ENCODE results near the gene TIGD1. TPM values are rescaled to one million over a fixed set of nuclear protein-coding genes. Genes with fewer than 3 reads are reported as not detected.

TIGD1 gene
- total RNA-seq, 4 donors from 2014 or later, result 2.4 to 5.3 (median 4.2) TPM

- 83 to 84% methylated on average over 5 of the region's 5 CpGs for WGBS, 2 donors
- Histone ChIP-seq H3K36me3 (no peaks in the 10 kb centered on the region), H3K4me3 (no peak overlapping the region), H3K27me3 (peaks cover 0 to 5% of the 10 kb centered on the region in 2 donors), H3K4me1 (no peaks in the 10 kb centered on the region), H3K27ac (no peak overlapping the region), H3K9me3 (no peaks in the 10 kb centered on the region)
- TF ChIP-seq CTCF (IDR thresholded peaks at IDR 0.05), result no peak
- TF ChIP-seq EP300 (IDR thresholded peaks at IDR 0.05), result no peak
- TF ChIP-seq POLR2A (IDR thresholded peaks at IDR 0.05), result no peak
- DNase-seq (ENCODE audit: low spot score in 2 of 2), result no peak
Observed at GRCh38 chr2:232513353-232513752, 37.0 kb downstream of the TIGD1 start.

GRCh38 chr2:232512602-232513001 lies 37.8 kb downstream of the TIGD1 start:
- no peaks in the 10 kb centered on the region for H3K9me3 ChIP-seq
- TF ChIP-seq CTCF (IDR thresholded peaks at IDR 0.05) (no peak), EP300 (IDR thresholded peaks at IDR 0.05) (no peak), POLR2A (IDR thresholded peaks at IDR 0.05) (no peak)
- no peaks in the 10 kb centered on the region for H3K36me3 ChIP-seq
- peaks cover 0 to 5% of the 10 kb centered on the region in 2 donors for H3K27me3 ChIP-seq
- WGBS, 2 donors, result 64 to 72% methylated on average over 10 of the region's 10 CpGs
- H3K4me1 ChIP-seq, result no peaks in the 10 kb centered on the region
- no peak for DNase-seq (ENCODE audit: low spot score in 2 of 2)
- H3K4me3 ChIP-seq, result no peak overlapping the region
- no peak overlapping the region for H3K27ac ChIP-seq

- no peak for DNase-seq (ENCODE audit: low spot score in 2 of 2)
- 36 to 46% methylated on average over 9 of the region's 11 CpGs for WGBS, 2 donors
- no peak overlapping the region for H3K4me3 ChIP-seq
- H3K9me3 ChIP-seq, result no peaks in the 10 kb centered on the region
- no peak overlapping the region for H3K27ac ChIP-seq
- no peaks in the 10 kb centered on the region for H3K4me1 ChIP-seq
- no peaks in the 10 kb centered on the region for H3K36me3 ChIP-seq
- TF ChIP-seq POLR2A (IDR thresholded peaks at IDR 0.05), result no peak
- no peak for TF ChIP-seq EP300 (IDR thresholded peaks at IDR 0.05)
- no peak for TF ChIP-seq CTCF (IDR thresholded peaks at IDR 0.05)
- peaks cover 0 to 9% of the 10 kb centered on the region in 2 donors for H3K27me3 ChIP-seq
Observed at GRCh38 chr2:232511336-232511890, 38.9 kb downstream of the TIGD1 start.

- Histone ChIP-seq H3K4me3 (no peak overlapping the region), H3K27ac (no peak overlapping the region), H3K27me3 (peaks cover 0 to 38% of the 10 kb centered on the region in 2 donors), H3K9me3 (no peaks in the 10 kb centered on the region), H3K36me3 (no peaks in the 10 kb centered on the region), H3K4me1 (peaks cover 0 to 6% (median under 1%) of the 10 kb centered on the region in 4 donors)
- no peak for TF ChIP-seq CTCF (IDR thresholded peaks at IDR 0.05)
- no peak for TF ChIP-seq EP300 (IDR thresholded peaks at IDR 0.05)
- TF ChIP-seq POLR2A (IDR thresholded peaks at IDR 0.05), result no peak
- 72 to 82% methylated on average over 6 to 7 of the region's 7 CpGs for WGBS, 2 donors
- DNase-seq (ENCODE audit: low spot score in 2 of 2), result no peak
Observed at GRCh38 chr2:232508251-232508650, 42.1 kb downstream of the TIGD1 start.

- no peak for TF ChIP-seq EP300 (IDR thresholded peaks at IDR 0.05)
- no peak for TF ChIP-seq POLR2A (IDR thresholded peaks at IDR 0.05)
- no peak for TF ChIP-seq CTCF (IDR thresholded peaks at IDR 0.05)
- Histone ChIP-seq H3K27me3 (peaks cover 0 to 53% of the 10 kb centered on the region in 2 donors), H3K4me3 (no peak overlapping the region), H3K36me3 (no peaks in the 10 kb centered on the region), H3K27ac (no peak overlapping the region), H3K4me1 (peaks cover 0 to 17% (median 3%) of the 10 kb centered on the region in 4 donors), H3K9me3 (no peaks in the 10 kb centered on the region)
- 47 to 72% methylated on average over 4 of the region's 4 CpGs for WGBS, 2 donors
- DNase-seq (ENCODE audit: low spot score in 2 of 2), result no peak
Observed at GRCh38 chr2:232506709-232507108, 43.6 kb downstream of the TIGD1 start.
